KMS-11 (cell line): ENCODE results near the gene CRMP1.

ENCODE experiments used
- H2AFZ ChIP-seq: fragments of 200-600 bp; sonication (generic); 2 replicates; pipeline ENCODE4 v1.6.1; 2016; ENCODE audit warnings: antibody characterized with exemption, mixed run types, low read depth
- H3K27ac ChIP-seq: fragments of 200-600 bp; sonication (generic); 2 replicates; pipeline ENCODE4 v1.6.1; 2016; ENCODE audit warnings: mild to moderate bottlenecking, mixed run types
- H3K27me3 ChIP-seq: fragments of 200-600 bp; sonication (generic); 2 replicates; pipeline ENCODE4 v1.6.1; 2017; ENCODE audit warnings: mild to moderate bottlenecking, low read depth, mixed run types, moderate library complexity; ENCODE audit not compliant: insufficient read depth
- H3K36me3 ChIP-seq: fragments of 200-600 bp; sonication (generic); 2 replicates; pipeline ENCODE4 v1.6.1; 2017; ENCODE audit warnings: mild to moderate bottlenecking, mixed run types; ENCODE audit not compliant: insufficient read depth
- H3K4me1 ChIP-seq: fragments of 200-600 bp; sonication (generic); 2 replicates; pipeline ENCODE4 v1.6.1; 2016; ENCODE audit warnings: mild to moderate bottlenecking, low read depth, mixed run types; ENCODE audit not compliant: poor library complexity, severe bottlenecking
- H3K4me2 ChIP-seq: fragments of 200-600 bp; sonication (generic); 2 replicates; pipeline ENCODE4 v1.7.0; 2016; ENCODE audit warnings: mild to moderate bottlenecking, mixed run types
- H3K4me3 ChIP-seq: fragments of 200-600 bp; sonication (generic); IDR thresholded peaks from 2 replicates; pipeline ENCODE4 v1.6.1; 2017; ENCODE audit warnings: low read depth, low read length, mixed read lengths; ENCODE audit not compliant: insufficient read depth
- H3K79me2 ChIP-seq: fragments of 200-600 bp; sonication (generic); 2 replicates; pipeline ENCODE4 v1.6.1; 2016; ENCODE audit warnings: low read depth, mixed run types; ENCODE audit not compliant: insufficient read depth
- H3K9ac ChIP-seq: fragments of 200-600 bp; sonication (generic); 2 replicates; pipeline ENCODE4 v1.6.1; 2016; ENCODE audit warnings: mild to moderate bottlenecking, mixed run types
- H4K20me1 ChIP-seq: fragments of 200-600 bp; sonication (generic); 2 replicates; pipeline ENCODE4 v1.6.1; 2016; ENCODE audit warnings: mild to moderate bottlenecking, mixed run types; ENCODE audit not compliant: insufficient read depth
- CTCF ChIP-seq: fragments of 200-600 bp; sonication (generic); conservative IDR thresholded peaks from 2 replicates; pipeline ENCODE4 v1.6.1; 2017; ENCODE audit warnings: low read depth, mild to moderate bottlenecking, antibody characterized with exemption, low read length, moderate library complexity, mixed read lengths

CRMP1 gene

GRCh38 chr4:5822619-5823018 is 70.3 kb downstream of the CRMP1 start:
- Histone ChIP-seq H3K4me1 (peaks cover 20% of the 10 kb centered on the region), H3K79me2 (no peaks in the 10 kb centered on the region), H3K27me3 (no peaks in the 10 kb centered on the region), H3K27ac (no peak overlapping the region), H3K4me3 (no peak overlapping the region), H3K4me2 (no peak overlapping the region), H3K36me3 (no peaks in the 10 kb centered on the region), H4K20me1 (no peaks in the 10 kb centered on the region), H3K9ac (no peak overlapping the region), H2AFZ (no peak overlapping the region)
- no peak for TF ChIP-seq CTCF

- Histone ChIP-seq H3K36me3 (no peaks in the 10 kb centered on the region), H4K20me1 (no peaks in the 10 kb centered on the region), H3K4me2 (no peak overlapping the region), H3K27me3 (no peaks in the 10 kb centered on the region), H3K79me2 (no peaks in the 10 kb centered on the region), H3K4me3 (no peak overlapping the region), H3K9ac (no peak overlapping the region), H2AFZ (no peak overlapping the region), H3K27ac (no peak overlapping the region), H3K4me1 (peaks cover 20% of the 10 kb centered on the region)
- TF ChIP-seq CTCF: peak; percentile 62
Measured at GRCh38 chr4:5821665-5822358, 71.1 kb downstream of the CRMP1 start.

- no peak overlapping the region for H3K4me2 ChIP-seq
- no peaks in the 10 kb centered on the region for H3K36me3 ChIP-seq
- TF ChIP-seq CTCF: no peak
- H3K4me1 ChIP-seq: no peaks in the 10 kb centered on the region
- no peak overlapping the region for H3K4me3 ChIP-seq
- H3K79me2 ChIP-seq: no peaks in the 10 kb centered on the region
- no peak overlapping the region for H3K9ac ChIP-seq
- no peak overlapping the region for H2AFZ ChIP-seq
- H3K27me3 ChIP-seq: no peaks in the 10 kb centered on the region
- no peaks in the 10 kb centered on the region for H4K20me1 ChIP-seq
- no peak overlapping the region for H3K27ac ChIP-seq
Measured at GRCh38 chr4:5816851-5817375, 76.0 kb downstream of the CRMP1 start.

- H3K27ac ChIP-seq: no peak overlapping the region
- no peaks in the 10 kb centered on the region for H3K27me3 ChIP-seq
- no peak overlapping the region for H3K4me3 ChIP-seq
- TF ChIP-seq CTCF: no peak
- no peaks in the 10 kb centered on the region for H3K4me1 ChIP-seq
- no peaks in the 10 kb centered on the region for H3K79me2 ChIP-seq
- no peak overlapping the region for H2AFZ ChIP-seq
- H3K36me3 ChIP-seq: no peaks in the 10 kb centered on the region
- no peak overlapping the region for H3K9ac ChIP-seq
- H4K20me1 ChIP-seq: no peaks in the 10 kb centered on the region
- H3K4me2 ChIP-seq: no peak overlapping the region
Measured at GRCh38 chr4:5816101-5816500, 76.8 kb downstream of the CRMP1 start.
